ENCODE data around the gene ADCY5. TPM values are rescaled to one million over a fixed set of nuclear protein-coding genes. Genes with fewer than 3 reads are reported as not detected.

The ADCY5 gene
- total RNA-seq, 4 donors from 2014 or later = 0.46 to 3.5 (median 1.3) TPM

DNA sequence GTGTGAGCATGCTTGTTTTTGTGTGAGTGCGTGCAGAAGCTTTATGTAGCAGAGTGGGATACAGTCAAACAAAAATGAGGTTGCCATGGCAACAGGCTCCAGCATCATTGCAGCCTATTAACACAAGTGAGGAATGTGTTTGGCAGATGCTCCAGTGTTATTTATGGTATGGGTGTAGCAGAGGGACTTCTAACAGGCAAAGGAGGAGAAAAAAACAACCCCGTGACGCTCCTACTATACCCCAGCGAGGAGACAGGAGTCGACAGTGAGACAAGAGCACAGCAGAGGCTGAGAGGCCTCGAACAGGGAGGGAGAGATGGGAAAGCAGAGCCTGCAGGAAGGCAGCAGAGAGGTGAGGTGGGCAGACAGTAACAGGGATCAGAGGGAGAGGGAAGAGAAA, 4.9 kb downstream of the ADCY5 start:
- DNase-seq (ENCODE audit: low spot score in 2 of 2) = no peak
- intact Hi-C loops (cut with DNase I; ENCODE audit: low total_unique reads) = no loop called here
- H3K4me3 ChIP-seq (ENCODE audit: low read depth, poor library complexity, severe bottlenecking) = no peak overlapping the region
- TF ChIP-seq, protein P1, sequence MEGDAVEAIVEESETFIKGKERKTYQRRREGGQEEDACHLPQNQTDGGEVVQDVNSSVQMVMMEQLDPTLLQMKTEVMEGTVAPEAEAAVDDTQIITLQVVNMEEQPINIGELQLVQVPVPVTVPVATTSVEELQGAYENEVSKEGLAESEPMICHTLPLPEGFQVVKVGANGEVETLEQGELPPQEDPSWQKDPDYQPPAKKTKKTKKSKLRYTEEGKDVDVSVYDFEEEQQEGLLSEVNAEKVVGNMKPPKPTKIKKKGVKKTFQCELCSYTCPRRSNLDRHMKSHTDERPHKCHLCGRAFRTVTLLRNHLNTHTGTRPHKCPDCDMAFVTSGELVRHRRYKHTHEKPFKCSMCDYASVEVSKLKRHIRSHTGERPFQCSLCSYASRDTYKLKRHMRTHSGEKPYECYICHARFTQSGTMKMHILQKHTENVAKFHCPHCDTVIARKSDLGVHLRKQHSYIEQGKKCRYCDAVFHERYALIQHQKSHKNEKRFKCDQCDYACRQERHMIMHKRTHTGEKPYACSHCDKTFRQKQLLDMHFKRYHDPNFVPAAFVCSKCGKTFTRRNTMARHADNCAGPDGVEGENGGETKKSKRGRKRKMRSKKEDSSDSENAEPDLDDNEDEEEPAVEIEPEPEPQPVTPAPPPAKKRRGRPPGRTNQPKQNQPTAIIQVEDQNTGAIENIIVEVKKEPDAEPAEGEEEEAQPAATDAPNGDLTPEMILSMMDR (IDR thresholded peaks at IDR 0.05) = no peak
- no peak for TF ChIP-seq POLR2A (IDR thresholded peaks at IDR 0.05)
- 53 to 60% methylated on average over 6 of the region's 6 CpGs for WGBS, 2 donors

DNA sequence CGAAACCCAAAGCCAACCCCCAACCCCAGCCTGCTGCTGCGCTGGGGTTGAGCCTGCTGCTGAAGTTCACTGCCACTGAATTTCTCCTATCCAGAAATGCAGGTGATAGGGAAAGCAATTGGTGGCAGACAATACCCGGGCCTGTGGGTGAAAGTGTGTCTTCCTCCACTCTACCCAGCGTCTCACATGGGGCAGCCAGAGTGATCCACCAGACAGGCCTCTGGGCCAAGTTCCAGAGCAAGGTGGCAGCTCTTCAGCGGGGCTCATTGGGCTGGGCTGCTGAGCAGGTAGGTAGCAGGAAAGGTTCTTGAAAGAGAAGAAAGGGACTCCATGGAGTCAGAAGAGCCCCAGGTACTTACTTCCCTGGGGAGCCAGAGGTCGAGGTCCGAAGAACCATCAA, 6.0 kb downstream of the ADCY5 start:
- intact Hi-C loops (cut with DNase I; ENCODE audit: low total_unique reads) = no loop called here
- 94% methylated on average over 7 of the region's 7 CpGs for WGBS, 2 donors
- no peak overlapping the region for H3K4me3 ChIP-seq (ENCODE audit: low read depth, poor library complexity, severe bottlenecking)
- DNase-seq (ENCODE audit: low spot score in 2 of 2) = no peak
- TF ChIP-seq, protein P1 (IDR thresholded peaks at IDR 0.05) = no peak
- no peak for TF ChIP-seq POLR2A (IDR thresholded peaks at IDR 0.05)

DNA sequence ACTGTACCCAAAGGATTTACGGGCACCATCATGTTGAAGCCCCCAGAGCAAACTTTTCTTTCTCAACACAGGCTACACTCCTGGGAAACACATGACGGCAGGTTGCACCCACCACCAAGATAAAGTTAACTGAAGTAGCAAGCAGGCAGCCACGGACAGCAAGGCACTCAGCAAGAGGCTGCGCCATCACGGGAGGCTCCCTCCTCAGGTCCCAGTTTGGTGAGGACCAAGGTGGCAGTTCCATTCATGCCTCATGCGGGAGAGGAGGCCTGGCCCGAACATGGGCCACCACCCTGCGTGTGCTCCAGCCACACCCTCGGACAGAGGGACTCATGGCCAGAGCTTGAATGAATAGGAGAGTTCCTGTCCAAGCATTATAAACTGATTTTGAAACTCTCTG, 6.8 kb downstream of the ADCY5 start:
- no peak overlapping the region for H3K4me3 ChIP-seq (ENCODE audit: low read depth, poor library complexity, severe bottlenecking)
- TF ChIP-seq POLR2A (IDR thresholded peaks at IDR 0.05) = no peak
- TF ChIP-seq, protein P1 (IDR thresholded peaks at IDR 0.05) = no peak
- intact Hi-C loops (cut with DNase I; ENCODE audit: low total_unique reads) = no loop called here
- DNase-seq (ENCODE audit: low spot score in 2 of 2) = no peak
- WGBS, 2 donors = 88 to 93% methylated on average over 7 to 8 of the region's 9 CpGs

DNA sequence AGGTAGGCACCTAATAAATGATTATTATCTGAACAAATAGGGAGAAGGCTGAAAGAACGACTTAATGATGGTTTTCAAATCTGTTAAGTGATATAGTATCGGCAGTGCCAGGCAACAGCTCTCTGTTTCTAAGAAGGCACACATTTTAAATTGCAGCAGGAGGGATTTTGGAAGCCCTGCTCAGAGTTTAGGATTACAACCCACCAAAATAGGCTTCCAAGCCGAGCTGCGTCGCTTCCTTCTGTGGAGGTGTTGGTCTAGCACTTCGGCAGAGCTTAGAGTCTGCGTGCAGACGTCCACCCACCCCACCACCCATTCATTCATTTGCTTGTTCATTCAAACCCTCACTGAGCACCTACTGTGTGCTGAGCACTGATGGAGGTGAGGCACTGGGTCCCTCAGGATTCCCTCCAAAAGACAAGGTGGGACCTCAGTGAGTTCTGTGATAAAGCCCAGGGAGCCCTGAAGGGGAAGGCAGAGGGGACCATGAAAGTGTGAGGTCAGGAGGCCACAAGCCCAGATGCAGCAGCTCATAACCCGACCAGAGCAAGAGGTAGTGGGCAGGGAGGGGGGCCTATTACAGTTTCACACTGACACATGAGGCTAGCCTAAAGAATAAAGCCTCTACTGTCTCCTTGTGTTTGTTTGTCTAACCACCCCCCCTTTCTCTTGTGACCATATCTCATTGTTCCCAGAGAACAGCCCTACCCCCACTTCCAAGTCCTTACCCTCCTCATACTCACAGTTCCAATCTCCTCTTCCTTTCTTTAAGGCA, 8.9 kb downstream of the ADCY5 start:
- intact Hi-C loops (cut with DNase I; ENCODE audit: low total_unique reads) = no loop called here
- 81 to 88% methylated on average over 9 of the region's 9 CpGs for WGBS, 2 donors
- no peak for TF ChIP-seq POLR2A (IDR thresholded peaks at IDR 0.05)
- TF ChIP-seq, protein P1 (IDR thresholded peaks at IDR 0.05) = no peak

DNA sequence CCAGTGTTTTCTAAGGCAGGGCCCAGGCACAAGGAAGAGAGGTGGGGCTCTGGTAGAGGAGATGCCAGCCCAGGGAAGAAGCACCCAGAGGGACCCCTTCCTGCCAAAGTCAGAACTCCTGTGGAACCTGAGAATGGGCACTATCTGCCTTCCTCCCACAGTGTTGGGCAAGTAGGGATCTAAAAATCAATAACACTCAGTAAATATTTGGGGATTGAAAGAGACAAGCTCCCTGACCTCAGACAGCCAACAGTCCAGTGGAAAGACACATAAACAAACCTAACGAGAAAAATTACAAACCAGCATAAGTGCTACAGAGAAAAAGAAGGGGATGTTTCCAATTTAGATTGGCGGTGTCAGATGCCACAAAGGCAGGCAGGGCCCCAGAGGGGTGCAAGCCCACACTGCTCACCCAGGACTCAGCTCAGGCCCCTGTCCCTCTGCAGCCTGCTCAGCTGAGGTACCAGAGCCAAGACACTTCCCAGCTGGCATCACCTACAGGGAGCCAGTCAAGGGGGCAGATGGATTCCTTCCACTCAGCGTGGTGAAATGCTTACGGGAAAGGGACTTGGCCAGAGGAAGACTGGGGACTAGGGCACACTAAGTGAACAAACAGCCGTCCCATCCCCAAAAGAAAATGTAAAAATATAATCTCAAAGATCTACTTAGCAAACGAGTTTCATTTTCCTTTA, 15.9 kb downstream of the ADCY5 start:
- WGBS, 2 donors = 79 to 81% methylated on average over 6 of the region's 6 CpGs
- intact Hi-C loops (cut with DNase I; ENCODE audit: low total_unique reads) = no loop called here
- TF ChIP-seq, protein P1 (IDR thresholded peaks at IDR 0.05) = no peak
- no peak for TF ChIP-seq POLR2A (IDR thresholded peaks at IDR 0.05)

More for the DNA sequence above, 8.9 kb downstream of the ADCY5 start:
- H3K4me3 ChIP-seq (ENCODE audit: low read depth, poor library complexity, severe bottlenecking) = no peak overlapping the region
- DNase-seq (ENCODE audit: low spot score in 2 of 2) = no peak

More for the DNA sequence above, 15.9 kb downstream of the ADCY5 start:
- DNase-seq (ENCODE audit: low spot score in 2 of 2) = no peak
- H3K4me3 ChIP-seq (ENCODE audit: low read depth, poor library complexity, severe bottlenecking) = no peak overlapping the region

All from lower leg skin (tissue), 4 donors.